SH-SY5Y (cell line): Measurements from ENCODE around the gene TMIGD3.

Experiments used
- GATA2 ChIP-seq: IDR thresholded peaks from 2 replicates; pipeline ENCODE4 v1.6.1; 2011; ENCODE audit warnings: mild to moderate bottlenecking, low read depth, low read length
- GATA3 ChIP-seq: IDR thresholded peaks from 2 replicates; pipeline ENCODE4 v1.6.1; 2011; ENCODE audit warnings: low read depth, mild to moderate bottlenecking, low read length, moderate library complexity

GRCh38 chr1:111463029-111463683 is 40.3 kb downstream of the TMIGD3 start:
- TF ChIP-seq GATA2 (no peak), GATA3 (no peak)
